K562 (cell line): ENCODE data around the gene GNG3.
A peak's percentile ranks its signal among the peaks of the same experiment; 100 is the strongest.

Experiments used
- HNRNPL ChIP-seq: fragments of 200-400 bp; formaldehyde crosslinking; IDR thresholded peaks from 2 replicates; pipeline ENCODE4 v1.6.1; 2017; ENCODE audit warnings: low read depth, mild to moderate bottlenecking, low read length
- MAFG ChIP-seq: fragments of 450-650 bp; conservative IDR thresholded peaks from 2 replicates; pipeline ENCODE4 v1.6.1; 2016; ENCODE audit warnings: missing genetic modification characterization, missing compliant biosample characterization
- SREBF1 ChIP-seq: fragments of 150-350 bp; IDR thresholded peaks from 2 replicates; pipeline ENCODE4 v1.6.1; 2014; ENCODE audit warnings: antibody characterized with exemption, low read depth, low read length, borderline replicate concordance
- TF ChIP-seq, protein P1 (sequence below): sonication (generic); formaldehyde crosslinking; IDR thresholded peaks from 2 replicates; pipeline ENCODE4 v1.9.0; 2022; ENCODE audit warnings: mild to moderate bottlenecking, missing genetic modification reagents
- TF ChIP-seq, protein P2 (sequence below), 2 experiments: fragments of 450-650 bp; formaldehyde crosslinking in 1 of 2; IDR thresholded peaks; 2 replicates each; pipeline versions ENCODE4 v1.4.0 to v1.6.1; 2014 to 2020; ENCODE audit warnings: mild to moderate bottlenecking in 2 of 2, borderline replicate concordance in 1 of 2, low read depth in 1 of 2

DNA sequence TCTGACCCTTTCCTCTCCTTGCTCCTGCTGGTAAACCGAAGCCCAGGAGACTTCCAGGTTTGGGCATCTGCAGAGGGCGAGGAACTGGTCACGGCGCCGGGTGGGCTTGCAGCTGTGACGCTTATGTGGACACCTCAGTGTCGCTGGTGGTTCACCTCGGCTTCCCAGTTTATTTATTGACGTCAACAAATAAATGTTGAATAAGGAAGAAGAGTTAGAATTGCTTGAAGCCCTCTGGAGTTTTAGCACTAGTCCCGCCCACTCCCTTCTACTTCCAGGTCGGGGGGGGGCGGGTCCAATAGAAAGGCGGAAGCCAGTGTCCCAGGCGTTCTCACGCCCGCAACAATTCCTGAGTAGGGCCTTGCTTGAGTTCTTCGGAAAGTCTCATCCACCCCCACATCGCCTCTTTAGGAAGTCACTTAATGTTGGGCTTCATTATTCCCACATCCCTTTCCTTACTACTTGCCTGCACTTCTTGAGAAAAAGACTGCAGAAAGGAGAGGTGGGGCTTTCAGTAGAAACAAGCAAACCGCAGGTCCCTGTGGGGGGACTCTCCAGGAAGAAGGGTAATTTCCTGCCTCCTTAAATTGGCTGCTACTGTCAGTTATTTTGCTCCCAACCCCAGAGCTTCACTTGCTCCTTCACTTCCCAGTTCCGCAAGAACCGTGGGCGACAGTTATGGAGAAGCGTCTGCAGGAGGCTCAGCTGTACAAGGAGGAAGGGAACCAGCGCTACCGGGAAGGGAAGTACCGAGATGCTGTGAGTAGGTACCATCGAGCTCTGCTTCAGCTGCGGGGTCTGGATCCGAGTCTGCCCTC is 20.9 kb downstream of the GNG3 start, which contains the start of gene TTC9C:
- TF ChIP-seq MAFG (tag) (no peak), SREBF1 (0 out of 2 replicates have a peak, but pooled peaks have one; percentile 33), HNRNPL (no peak)
- TF ChIP-seq, protein P1, sequence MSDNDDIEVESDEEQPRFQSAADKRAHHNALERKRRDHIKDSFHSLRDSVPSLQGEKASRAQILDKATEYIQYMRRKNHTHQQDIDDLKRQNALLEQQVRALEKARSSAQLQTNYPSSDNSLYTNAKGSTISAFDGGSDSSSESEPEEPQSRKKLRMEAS = 0 out of 2 replicates have a peak, but pooled peaks have one; percentile 12
- TF ChIP-seq, protein P2, sequence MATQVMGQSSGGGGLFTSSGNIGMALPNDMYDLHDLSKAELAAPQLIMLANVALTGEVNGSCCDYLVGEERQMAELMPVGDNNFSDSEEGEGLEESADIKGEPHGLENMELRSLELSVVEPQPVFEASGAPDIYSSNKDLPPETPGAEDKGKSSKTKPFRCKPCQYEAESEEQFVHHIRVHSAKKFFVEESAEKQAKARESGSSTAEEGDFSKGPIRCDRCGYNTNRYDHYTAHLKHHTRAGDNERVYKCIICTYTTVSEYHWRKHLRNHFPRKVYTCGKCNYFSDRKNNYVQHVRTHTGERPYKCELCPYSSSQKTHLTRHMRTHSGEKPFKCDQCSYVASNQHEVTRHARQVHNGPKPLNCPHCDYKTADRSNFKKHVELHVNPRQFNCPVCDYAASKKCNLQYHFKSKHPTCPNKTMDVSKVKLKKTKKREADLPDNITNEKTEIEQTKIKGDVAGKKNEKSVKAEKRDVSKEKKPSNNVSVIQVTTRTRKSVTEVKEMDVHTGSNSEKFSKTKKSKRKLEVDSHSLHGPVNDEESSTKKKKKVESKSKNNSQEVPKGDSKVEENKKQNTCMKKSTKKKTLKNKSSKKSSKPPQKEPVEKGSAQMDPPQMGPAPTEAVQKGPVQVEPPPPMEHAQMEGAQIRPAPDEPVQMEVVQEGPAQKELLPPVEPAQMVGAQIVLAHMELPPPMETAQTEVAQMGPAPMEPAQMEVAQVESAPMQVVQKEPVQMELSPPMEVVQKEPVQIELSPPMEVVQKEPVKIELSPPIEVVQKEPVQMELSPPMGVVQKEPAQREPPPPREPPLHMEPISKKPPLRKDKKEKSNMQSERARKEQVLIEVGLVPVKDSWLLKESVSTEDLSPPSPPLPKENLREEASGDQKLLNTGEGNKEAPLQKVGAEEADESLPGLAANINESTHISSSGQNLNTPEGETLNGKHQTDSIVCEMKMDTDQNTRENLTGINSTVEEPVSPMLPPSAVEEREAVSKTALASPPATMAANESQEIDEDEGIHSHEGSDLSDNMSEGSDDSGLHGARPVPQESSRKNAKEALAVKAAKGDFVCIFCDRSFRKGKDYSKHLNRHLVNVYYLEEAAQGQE (IDR thresholded peaks at IDR 0.05; ENCODE audit: borderline replicate concordance) = no peak
- TF ChIP-seq, protein P2 (CRISPR knock-in tag; IDR thresholded peaks at IDR 0.05; ENCODE audit: low read depth) = no peak
